ENCODE measurements around the gene STRADA.

- TF ChIP-seq, protein P1, sequence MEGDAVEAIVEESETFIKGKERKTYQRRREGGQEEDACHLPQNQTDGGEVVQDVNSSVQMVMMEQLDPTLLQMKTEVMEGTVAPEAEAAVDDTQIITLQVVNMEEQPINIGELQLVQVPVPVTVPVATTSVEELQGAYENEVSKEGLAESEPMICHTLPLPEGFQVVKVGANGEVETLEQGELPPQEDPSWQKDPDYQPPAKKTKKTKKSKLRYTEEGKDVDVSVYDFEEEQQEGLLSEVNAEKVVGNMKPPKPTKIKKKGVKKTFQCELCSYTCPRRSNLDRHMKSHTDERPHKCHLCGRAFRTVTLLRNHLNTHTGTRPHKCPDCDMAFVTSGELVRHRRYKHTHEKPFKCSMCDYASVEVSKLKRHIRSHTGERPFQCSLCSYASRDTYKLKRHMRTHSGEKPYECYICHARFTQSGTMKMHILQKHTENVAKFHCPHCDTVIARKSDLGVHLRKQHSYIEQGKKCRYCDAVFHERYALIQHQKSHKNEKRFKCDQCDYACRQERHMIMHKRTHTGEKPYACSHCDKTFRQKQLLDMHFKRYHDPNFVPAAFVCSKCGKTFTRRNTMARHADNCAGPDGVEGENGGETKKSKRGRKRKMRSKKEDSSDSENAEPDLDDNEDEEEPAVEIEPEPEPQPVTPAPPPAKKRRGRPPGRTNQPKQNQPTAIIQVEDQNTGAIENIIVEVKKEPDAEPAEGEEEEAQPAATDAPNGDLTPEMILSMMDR (IDR thresholded peaks at IDR 0.05), result no peak
- no peak for TF ChIP-seq POLR2A (IDR thresholded peaks at IDR 0.05)
Observed at GRCh38 chr17:63689479-63689878, 52.1 kb downstream of the STRADA start.
